ENCODE measurements around the gene PSME1. TPM values are rescaled to one million over a fixed set of nuclear protein-coding genes. Genes with fewer than 3 reads are reported as not detected.

The PSME1 gene
- total and polyA plus RNA-seq, 2 of the 13 experiments (the other 11 are each of a cell fraction or from before 2014, with no cell fraction given): 159 to 608 TPM

- TF ChIP-seq HMGXB3 (CRISPR knock-in tag; IDR thresholded peaks at IDR 0.05; ENCODE audit: borderline replicate concordance) (no peak), PAXIP1 (CRISPR knock-in tag; conservative IDR thresholded peaks at IDR 0.05) (peak; percentile 11; the same call in 1 of the 2 replicates), ZNF607 (CRISPR knock-in tag; IDR thresholded peaks at IDR 0.05; ENCODE audit: borderline replicate concordance) (no peak), TSC22D2 (CRISPR knock-in tag; IDR thresholded peaks at IDR 0.05; ENCODE audit: borderline replicate concordance) (no peak), PAX8 (CRISPR knock-in tag; IDR thresholded peaks at IDR 0.05; ENCODE audit: borderline replicate concordance) (no peak; the same call in 1 of the 2 replicates), SSRP1 (CRISPR knock-in tag; IDR thresholded peaks at IDR 0.05) (0 out of 2 replicates have a peak, but pooled peaks have one; percentile 24), JUN (CRISPR knock-in tag; IDR thresholded peaks at IDR 0.05) (no peak; the same call in none of the 2 replicates), GMEB1 (CRISPR knock-in tag; IDR thresholded peaks at IDR 0.05; ENCODE audit: borderline replicate concordance) (no peak; the same call in 1 of the 2 replicates), ATF7-NPFF (CRISPR knock-in tag; IDR thresholded peaks at IDR 0.05; ENCODE audit: low read depth) (peak; percentile 11; the same call in 1 of the 2 replicates), MXD3 (CRISPR knock-in tag; IDR thresholded peaks at IDR 0.05) (peak; percentile 2), NR2F6 (IDR thresholded peaks at IDR 0.05) (no peak; the same call in 1 of the 2 replicates), NR2F6 (CRISPR knock-in tag; IDR thresholded peaks at IDR 0.05) (peak; percentile 5; the same call in 1 of the 2 replicates), SIN3B (IDR thresholded peaks at IDR 0.05; ENCODE audit: low read length) (no peak), HNRNPLL (IDR thresholded peaks at IDR 0.05; ENCODE audit: low read depth, low read length, poor library complexity, severe bottlenecking) (peak; percentile 75), ESRRA (CRISPR knock-in tag; IDR thresholded peaks at IDR 0.05; ENCODE audit: low read depth) (0 out of 2 replicates have a peak, but pooled peaks have one; percentile 16), SNRNP70 (IDR thresholded peaks at IDR 0.05; ENCODE audit: low read depth, low read length) (no peak), ZBTB43 (CRISPR knock-in tag; conservative IDR thresholded peaks at IDR 0.05) (no peak; the same call in 1 of the 2 replicates)
These were observed 11.2 kb downstream of the PSME1 start, which contains the start of gene RNF31 (continued) for GRCh38 chr14:24146978-24147760.

Measured in HepG2 (cell line).